ENCODE data around the gene ITGAX. TPM values are rescaled to one million over a fixed set of nuclear protein-coding genes. Genes with fewer than 3 reads are reported as not detected.

The ITGAX gene
- total RNA-seq, 4 donors from 2014 or later: 0.70 to 18.2 (median 2.5) TPM; not detected in 1

- no peaks in the 10 kb centered on the region for H3K27me3 ChIP-seq
- H3K36me3 ChIP-seq: no peaks in the 10 kb centered on the region
- H3K4me3 ChIP-seq: no peak overlapping the region
- H3K9me3 ChIP-seq: no peaks in the 10 kb centered on the region
- DNase-seq: no peak
- peaks cover 0 to 14% (median 0%) of the 10 kb centered on the region in 4 donors for H3K4me1 ChIP-seq
- H3K27ac ChIP-seq: no peak overlapping the region
- TF ChIP-seq POLR2A (IDR thresholded peaks at IDR 0.05): no peak
Measured at GRCh38 chr16:31429796-31430195, 74.8 kb downstream of the ITGAX start.

DNA sequence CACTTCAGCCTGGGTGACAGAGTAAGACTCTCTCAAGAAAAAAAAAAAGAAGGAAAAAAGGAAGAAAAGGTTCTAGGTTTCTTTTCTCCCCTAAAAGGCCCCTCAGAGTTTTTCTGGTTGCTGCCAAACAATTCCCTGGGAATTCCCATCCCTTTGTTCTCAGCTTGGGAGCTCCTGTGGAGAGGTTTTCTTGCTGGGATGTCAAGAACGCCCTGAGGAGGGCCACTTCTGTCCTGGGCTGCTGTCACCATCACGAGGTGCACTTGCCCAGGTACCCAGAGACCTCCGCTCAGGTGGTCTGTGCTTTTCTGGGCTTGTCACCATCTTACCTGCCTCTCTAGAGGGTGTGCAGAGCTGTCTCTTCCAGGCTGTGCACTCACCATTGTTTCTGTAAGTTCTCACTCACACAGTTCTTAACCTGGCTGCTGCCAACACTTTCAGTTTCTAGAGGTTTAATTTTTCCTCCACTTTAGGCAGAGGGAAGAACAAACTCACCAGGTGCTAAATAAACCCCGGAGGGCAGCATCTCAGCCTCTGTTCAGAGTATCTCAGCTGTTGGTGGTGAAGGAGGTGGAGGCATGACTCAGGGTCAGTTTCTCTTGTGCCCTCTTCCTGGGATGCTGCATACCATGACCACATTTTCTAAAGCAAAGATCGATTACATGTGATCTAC is 75.5 kb downstream of the ITGAX start:
- peaks cover 0 to 14% (median 0%) of the 10 kb centered on the region in 4 donors for H3K4me1 ChIP-seq
- no peak overlapping the region for H3K4me3 ChIP-seq
- no peak overlapping the region for H3K27ac ChIP-seq
- TF ChIP-seq CTCF (IDR thresholded peaks at IDR 0.05): no peak
- no peak for TF ChIP-seq POLR2A (IDR thresholded peaks at IDR 0.05)
- no peaks in the 10 kb centered on the region for H3K27me3 ChIP-seq
- no peaks in the 10 kb centered on the region for H3K9me3 ChIP-seq
- no peaks in the 10 kb centered on the region for H3K36me3 ChIP-seq
- no peak for DNase-seq

Other genes starting within 250 kb of the ITGAX start
- gene BCKDK, start 246.8 kb upstream of the ITGAX start, total RNA-seq: 10 to 100 TPM; 30.5 to 71.4 (median 41.8) TPM
- 10 to 100 TPM; 41.5 to 89.4 (median 70.0) TPM for gene KAT8, start 237.5 kb upstream of the ITGAX start, total RNA-seq
- 100 to 1,000 TPM in 3 of 4 donors, 10 to 100 TPM in 1; 27.2 to 666 (median 549) TPM for gene PRSS8, start 219.4 kb upstream of the ITGAX start, total RNA-seq
- 10 to 100 TPM in 3 of 4 donors, not detected in 1; 26.1 to 31.3 (median 28.2) TPM for gene PRSS36, start 205.1 kb upstream of the ITGAX start, total RNA-seq
- 100 to 1,000 TPM in 2 of 4 donors, 10 to 100 TPM in 2; 69.7 to 173 (median 121) TPM for gene FUS, start 175.0 kb upstream of the ITGAX start, total RNA-seq
- gene PYCARD, start 152.4 kb upstream of the ITGAX start, total RNA-seq: 100 to 1,000 TPM in 2 of 4 donors, 10 to 100 TPM in 2; 91.1 to 201 (median 125) TPM
- gene TRIM72, start 141.1 kb upstream of the ITGAX start, total RNA-seq: not detected
- gene PYDC1, start 138.0 kb upstream of the ITGAX start, total RNA-seq: not detected
- gene ITGAM, start 95.2 kb upstream of the ITGAX start, total RNA-seq: 10 to 100 TPM in 1 of 4 donors, 1 to 10 TPM in 2, under 1 TPM in 1; 0.35 to 14.9 (median 7.2) TPM
- gene ITGAD, start 38.2 kb downstream of the ITGAX start, total RNA-seq: under 1 TPM in 1 of 4 donors, not detected in 3; 0.83 TPM
- not detected for gene COX6A2, start 73.2 kb downstream of the ITGAX start, total RNA-seq
- gene ZNF843, start 87.6 kb downstream of the ITGAX start, total RNA-seq: 1 to 10 TPM in 1 of 4 donors, under 1 TPM in 1, not detected in 2; 0.47 to 1.3 TPM
- gene ARMC5, start 104.3 kb downstream of the ITGAX start, total RNA-seq: 10 to 100 TPM; 12.4 to 20.4 (median 17.6) TPM
- 10 to 100 TPM in 3 of 4 donors, 1 to 10 TPM in 1; 6.0 to 45.4 (median 18.2) TPM for gene TGFB1I1, start 117.0 kb downstream of the ITGAX start, total RNA-seq
- gene SLC5A2, start 127.9 kb downstream of the ITGAX start, total RNA-seq: 1 to 10 TPM in 2 of 4 donors, under 1 TPM in 1, not detected in 1; 0.94 to 5.4 (median 2.4) TPM
- gene RUSF1, start 153.2 kb downstream of the ITGAX start, total RNA-seq: 100 to 1,000 TPM in 3 of 4 donors, 10 to 100 TPM in 1; 65.2 to 124 (median 110) TPM
- gene AHSP, start 172.7 kb downstream of the ITGAX start, total RNA-seq: not detected